Islet of Langerhans (tissue), 1 donor: ENCODE data around the gene PDILT.

Experiments
- FAIRE-seq: peaks from one replicate; lab custom pipeline; 2011; peaks lifted over from hg19 to GRCh38; lab: Jason Lieb, UNC

PDILT gene

DNA sequence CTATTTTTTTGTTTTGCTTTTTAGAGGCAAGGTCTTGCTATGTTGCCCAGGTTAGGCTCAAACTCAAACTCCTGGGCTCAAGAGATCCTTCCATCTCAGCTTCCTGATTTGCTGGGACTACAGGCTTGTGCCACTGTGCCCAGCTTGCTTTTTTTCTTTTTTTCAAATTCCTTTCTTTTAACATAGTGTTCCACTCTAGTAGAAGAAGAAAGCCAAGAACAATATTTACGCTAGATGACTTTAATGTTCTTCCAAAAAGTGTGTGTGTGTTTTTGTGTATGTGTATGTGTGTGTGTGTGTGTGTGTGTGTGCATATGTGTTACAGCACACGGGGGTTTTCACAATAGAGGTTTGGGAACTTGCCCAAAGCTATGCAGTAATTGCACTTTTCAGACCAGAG lies 41.3 kb downstream of the PDILT start:
- FAIRE-seq, result no peak

GRCh38 chr16:20359997-20360396 lies 44.5 kb downstream of the PDILT start:
- FAIRE-seq, result no peak

- FAIRE-seq, result no peak
Measured at GRCh38 chr16:20355114-20355782, 49.3 kb downstream of the PDILT start.

DNA sequence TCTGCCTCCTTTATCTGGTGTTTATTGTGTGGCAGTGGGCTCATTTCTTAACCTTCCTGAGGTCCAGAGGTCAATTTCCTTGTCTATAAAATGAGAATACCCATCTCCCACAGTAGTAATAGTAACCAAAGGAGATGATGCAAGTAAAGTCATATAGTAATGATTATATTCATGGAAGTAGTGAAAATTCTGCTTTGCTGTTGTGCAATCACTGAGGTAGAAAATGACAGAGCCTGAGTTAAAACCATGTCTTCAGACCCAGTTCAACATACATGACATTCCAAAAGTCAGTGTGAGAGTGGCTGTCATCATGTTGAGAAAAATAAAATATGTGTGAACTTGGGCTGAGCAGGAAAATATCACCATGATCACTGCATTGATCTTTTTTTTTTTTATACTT lies 51.2 kb downstream of the PDILT start:
- no peak for FAIRE-seq

GRCh38 chr16:20352615-20353014 lies 51.9 kb downstream of the PDILT start, which contains the start of gene UMOD:
Gene UMOD (minus strand): TSS chr16:20352715. CDS start chr16:20350737, 1,978 bp downstream.
- FAIRE-seq, result no peak

DNA sequence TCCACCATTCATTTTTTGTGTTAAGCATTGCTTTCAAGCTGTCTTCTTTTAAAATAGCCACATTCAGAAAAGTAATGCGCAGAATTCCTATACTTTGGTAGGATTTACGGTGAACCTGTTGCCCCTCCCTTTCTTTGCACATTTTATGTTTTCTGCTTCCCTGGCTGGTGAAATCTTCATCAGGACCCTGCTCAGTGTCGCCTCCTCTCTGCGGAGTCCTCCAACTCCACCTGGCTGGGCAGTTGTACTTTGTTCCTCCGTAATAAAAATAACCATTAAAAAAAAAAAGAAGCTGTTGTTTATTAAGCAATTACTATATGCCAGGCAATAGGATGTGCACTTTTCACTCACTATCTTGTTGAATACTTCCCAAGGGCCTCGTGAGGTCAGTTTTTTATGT lies 54.9 kb downstream of the PDILT start:
- FAIRE-seq, result no peak

- FAIRE-seq, result no peak
Measured at GRCh38 chr16:20348365-20349185, 56.0 kb downstream of the PDILT start.

GRCh38 chr16:20347666-20348364 lies 56.7 kb downstream of the PDILT start:
- FAIRE-seq, result no peak

DNA sequence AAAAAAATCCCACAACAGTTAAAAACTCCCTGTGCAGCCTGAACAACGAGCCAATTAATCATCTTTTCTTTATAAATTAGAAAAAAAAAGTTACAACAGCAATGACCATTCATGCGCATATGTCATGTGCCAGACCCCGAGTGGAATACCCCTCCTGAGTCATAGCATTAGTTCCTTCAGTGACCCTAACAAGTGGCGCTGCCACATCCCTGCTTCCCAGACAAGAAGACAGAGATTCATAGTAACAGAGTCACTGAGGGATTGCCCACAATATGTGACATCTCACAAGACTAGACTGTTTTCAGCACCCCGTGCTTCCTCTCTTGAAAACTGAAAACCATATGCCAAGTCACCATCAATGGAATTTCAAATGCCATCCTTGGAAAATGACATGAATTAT lies 59.9 kb downstream of the PDILT start:
- FAIRE-seq, result no peak

DNA sequence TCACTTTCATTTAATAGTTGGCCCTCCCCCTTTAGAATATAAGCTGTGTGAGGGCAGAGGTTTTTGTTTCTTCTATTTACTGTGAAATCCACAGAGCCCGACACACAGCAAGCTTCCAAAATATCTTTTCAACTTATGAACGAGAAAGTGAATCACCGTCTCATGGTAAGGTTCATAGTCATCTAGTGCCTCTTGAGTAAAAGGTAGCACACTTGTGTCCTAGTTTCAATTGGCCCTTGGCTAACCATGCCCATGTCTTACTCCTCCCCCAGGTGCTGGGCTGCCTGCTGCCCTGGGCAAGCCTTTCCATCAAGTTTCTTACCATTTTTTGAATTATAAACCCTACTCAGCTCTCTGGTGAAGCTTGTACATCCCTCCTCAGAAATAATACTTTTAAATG lies 64.8 kb downstream of the PDILT start:
- FAIRE-seq, result no peak

- no peak for FAIRE-seq
Measured at GRCh38 chr16:20336955-20337354, 67.6 kb downstream of the PDILT start.

- FAIRE-seq, result no peak
Measured at GRCh38 chr16:20334396-20334795, 70.1 kb downstream of the PDILT start.

GRCh38 chr16:20333120-20333519 lies 71.4 kb downstream of the PDILT start:
- no peak for FAIRE-seq

- FAIRE-seq, result no peak
Measured at GRCh38 chr16:20332411-20332810, 72.1 kb downstream of the PDILT start.

- no peak for FAIRE-seq
Measured at GRCh38 chr16:20331635-20332034, 72.9 kb downstream of the PDILT start.

DNA sequence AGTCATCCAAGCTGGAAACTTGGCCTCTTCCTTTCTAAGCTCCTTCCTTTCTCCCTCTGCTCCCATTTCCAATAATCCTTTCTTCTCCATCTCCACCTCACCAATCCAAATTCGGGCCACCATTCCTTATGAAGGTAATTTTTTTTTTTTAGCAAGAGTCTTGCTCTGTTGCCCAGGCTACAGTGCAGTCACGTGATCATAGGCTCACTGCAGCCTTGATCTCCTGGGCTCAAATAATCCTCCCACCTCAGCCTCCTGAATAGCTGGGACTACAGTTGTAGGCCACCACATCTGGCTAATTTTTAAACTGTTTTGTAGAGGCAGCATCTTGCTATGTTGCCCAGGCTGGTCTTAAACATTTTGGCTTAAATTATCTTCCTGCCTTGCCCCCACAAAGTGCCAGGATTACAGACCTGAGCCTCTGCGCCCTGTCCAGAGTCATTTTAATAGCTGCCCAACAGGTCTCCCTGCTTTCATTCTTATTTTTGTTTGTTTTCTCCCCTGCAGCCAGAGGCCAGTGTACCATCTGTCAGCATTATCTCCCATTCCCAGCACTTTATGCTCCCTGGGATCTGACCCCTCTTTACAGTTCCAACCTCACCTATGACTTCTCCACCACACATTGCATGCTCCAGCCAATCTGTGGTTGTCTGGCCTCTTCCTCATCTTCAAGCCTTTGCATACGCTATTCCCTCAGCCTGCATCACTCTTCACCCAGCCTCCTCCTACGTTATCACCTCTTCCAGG lies 75.0 kb downstream of the PDILT start:
- no peak for FAIRE-seq

DNA sequence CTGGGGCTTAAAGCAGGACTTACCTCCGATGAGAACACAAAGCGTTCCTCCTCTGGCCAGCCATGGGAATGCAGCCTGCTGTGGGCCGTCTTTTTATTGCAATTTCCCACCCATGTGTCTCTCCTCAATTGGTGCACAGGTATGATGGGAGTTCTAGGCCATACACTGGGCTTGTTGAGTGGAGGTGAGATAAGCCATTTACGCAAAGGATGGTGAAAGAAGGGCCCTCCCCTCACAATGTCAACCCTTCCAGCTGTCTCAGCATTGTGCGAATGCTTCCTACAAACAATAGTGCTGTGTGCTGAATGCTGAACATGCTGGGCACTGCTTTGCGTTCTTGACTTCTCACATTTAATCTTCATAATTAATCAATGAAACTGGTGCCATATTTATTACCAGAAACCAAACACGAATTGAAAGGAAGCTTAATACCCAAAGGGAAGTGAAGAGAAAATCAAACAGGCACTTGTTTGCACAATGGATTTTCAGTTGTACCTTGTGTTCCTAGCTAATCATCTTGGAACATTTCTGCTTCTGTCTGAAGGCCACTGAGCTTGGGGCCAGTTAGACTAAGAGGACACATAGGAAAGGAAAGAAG lies 77.0 kb downstream of the PDILT start, which contains the start of gene GP2:
Gene GP2, minus strand, starts transcription at position 70 of the 598 bp plus-strand sequence. CDS start 1,082 bp downstream, outside the sequence.
- FAIRE-seq, result no peak

DNA sequence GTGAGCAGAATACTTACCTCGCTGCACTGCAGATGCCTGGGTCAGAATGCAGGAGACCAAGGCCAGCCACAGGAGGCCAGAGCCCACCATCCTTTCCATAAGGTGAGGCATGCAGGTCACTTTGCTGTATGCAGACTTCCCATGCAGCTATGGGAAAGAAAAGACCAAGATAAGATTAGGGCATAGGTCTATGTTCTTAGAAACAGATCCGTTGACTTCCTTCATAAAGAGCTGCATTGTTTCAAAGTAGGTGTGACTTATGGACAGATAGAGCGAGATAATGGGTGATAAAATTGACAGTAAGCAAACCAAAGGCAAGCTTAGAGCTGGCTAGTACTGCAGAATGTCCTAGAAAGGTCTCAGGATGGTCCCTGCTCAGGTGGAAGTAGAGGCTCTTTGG lies 78.2 kb downstream of the PDILT start:
- no peak for FAIRE-seq

GRCh38 chr16:20325005-20325404 lies 79.5 kb downstream of the PDILT start:
- no peak for FAIRE-seq

DNA sequence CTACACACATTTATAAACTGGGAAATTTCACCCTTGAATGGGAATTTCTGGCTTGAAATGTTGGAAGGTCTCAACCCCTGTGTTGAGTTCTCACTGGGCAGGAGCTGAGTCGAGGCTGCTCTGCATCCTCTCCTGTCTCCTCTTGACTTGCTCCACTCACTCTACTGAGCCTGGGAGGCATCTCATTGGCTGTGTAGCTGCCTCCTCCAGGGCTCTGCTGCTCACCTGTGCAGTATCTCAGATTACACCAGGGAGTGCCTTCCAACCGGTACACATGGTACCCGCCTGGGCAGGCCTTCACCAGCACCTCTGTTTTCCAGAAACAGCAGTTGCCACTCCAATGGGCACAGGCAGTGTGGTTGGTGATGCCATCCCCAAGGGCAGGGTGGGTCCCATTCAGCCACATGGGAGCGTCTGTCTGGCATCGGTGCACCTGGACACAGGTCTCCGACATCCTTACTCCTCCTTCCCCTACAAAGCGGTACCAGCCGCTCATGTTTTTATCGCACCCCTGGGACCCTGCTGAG lies 80.9 kb downstream of the PDILT start:
- FAIRE-seq, result no peak

DNA sequence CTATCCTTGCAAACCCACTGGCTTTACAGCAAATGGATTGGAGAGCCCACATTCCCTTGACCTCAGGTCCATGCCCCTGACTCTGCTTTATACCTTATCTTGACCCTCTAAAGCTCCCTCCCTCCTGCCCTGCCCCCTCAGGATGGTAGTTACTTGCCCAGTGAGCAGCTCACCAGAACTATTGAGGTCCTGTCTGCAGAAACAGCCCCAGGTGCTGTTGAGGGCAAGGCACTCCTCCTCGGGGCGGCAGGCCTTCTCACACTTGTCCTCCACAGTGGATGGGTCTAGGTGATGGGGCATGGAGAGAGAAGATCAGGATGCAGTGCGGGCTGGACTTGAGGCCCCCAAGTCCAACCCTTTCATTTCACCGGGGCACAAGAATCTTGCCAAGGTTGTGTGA lies 81.8 kb downstream of the PDILT start:
- FAIRE-seq, result no peak

- FAIRE-seq, result no peak
Measured at GRCh38 chr16:20321671-20322070, 82.9 kb downstream of the PDILT start.
